Stimulated activated CD4-positive, alpha-beta T cell treated with anti-CD3 and anti-CD28 coated beads, Interleukin-12 subunit alpha, Interleukin-12 subunit beta, amount 100 ng/mL, for 4 hours (primary cell): ENCODE measurements around the gene STRBP.
"Not testable (repeated sequence)": the region's sequence is repeated elsewhere in the genome, so short reads cannot be mapped to it uniquely, and the experiment has no call there.

Source experiments
- DNase-seq: peaks from one replicate; pipeline ENCODE4 v3.0.0-alpha.2; 2020

Gene STRBP

GRCh38 chr9:123248630-123249029, 19.8 kb downstream of the STRBP start:
- no peak for DNase-seq

DNA sequence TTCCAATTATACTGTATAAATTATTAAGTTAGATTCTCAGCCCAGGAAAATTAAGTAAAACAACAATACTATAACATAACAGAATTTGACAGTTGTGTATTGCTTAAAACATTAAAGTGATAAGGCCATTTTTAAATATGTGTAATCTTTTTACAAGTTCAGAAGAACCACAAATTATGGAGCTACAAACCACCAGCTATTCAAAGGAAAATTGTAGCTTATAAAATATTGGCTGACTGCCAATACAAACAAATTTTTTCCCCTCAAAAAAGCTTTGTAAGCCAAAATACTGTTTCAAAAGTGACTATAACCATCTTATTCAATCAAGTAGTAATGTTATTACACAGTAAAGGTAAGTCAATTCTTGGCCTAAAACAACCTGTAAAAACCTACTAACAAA, 21.9 kb downstream of the STRBP start:
- no peak for DNase-seq

- no peak for DNase-seq
Observed at GRCh38 chr9:123239726-123240125, 28.7 kb downstream of the STRBP start.

GRCh38 chr9:123238365-123238764, 30.0 kb downstream of the STRBP start:
- DNase-seq, result no peak

GRCh38 chr9:123237220-123237619, 31.2 kb downstream of the STRBP start:
- DNase-seq, result no peak

GRCh38 chr9:123235448-123235847, 32.9 kb downstream of the STRBP start:
- no peak for DNase-seq

DNA sequence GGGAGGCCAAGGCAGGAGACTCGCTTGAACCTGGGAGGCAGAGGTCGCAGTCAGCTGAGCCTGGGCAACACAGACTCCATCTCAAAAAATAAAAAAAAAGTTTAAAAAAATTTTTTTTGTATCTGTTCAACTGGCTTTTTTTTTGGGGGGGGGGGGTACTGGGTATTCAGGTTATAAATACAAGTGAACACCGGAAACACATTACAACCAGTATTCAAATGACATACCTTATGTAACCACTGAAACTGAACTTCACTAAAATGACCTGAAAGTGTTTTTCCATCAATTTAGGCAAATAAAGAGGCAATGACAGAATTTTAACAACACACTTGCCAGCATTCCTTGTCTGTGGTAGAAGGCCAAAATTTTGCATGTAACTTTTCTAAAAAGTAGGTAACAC, 33.5 kb downstream of the STRBP start:
- no peak for DNase-seq

- no peak for DNase-seq
Observed at GRCh38 chr9:123232332-123232731, 36.1 kb downstream of the STRBP start.

GRCh38 chr9:123231421-123231820, 37.0 kb downstream of the STRBP start:
- DNase-seq, result no peak

- no peak for DNase-seq
Observed at GRCh38 chr9:123228967-123229366, 39.4 kb downstream of the STRBP start.

GRCh38 chr9:123225995-123226394, 42.4 kb downstream of the STRBP start:
- DNase-seq, result no peak

DNA sequence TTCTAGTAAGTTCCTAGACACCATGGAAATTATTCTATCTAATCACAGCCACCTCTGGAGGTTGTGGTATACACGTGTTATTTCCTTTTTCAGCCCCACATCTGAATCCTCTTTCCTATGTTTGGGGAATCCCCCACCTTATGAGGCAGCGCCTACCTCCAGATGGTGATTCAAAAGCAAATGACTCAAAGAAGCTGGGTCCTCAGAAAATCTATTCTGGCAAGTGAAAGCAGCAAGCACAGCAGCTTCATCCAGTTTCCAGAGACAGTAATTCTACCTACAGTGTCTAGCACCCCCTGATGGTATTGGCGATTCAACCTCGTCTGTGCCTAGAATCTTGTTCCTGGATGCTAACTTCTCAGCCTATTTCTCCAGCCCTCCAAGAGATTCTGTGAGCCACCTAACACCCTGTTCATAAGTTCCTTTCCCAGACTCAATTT, 43.0 kb downstream of the STRBP start:
- peak; percentile 35 for DNase-seq

DNA sequence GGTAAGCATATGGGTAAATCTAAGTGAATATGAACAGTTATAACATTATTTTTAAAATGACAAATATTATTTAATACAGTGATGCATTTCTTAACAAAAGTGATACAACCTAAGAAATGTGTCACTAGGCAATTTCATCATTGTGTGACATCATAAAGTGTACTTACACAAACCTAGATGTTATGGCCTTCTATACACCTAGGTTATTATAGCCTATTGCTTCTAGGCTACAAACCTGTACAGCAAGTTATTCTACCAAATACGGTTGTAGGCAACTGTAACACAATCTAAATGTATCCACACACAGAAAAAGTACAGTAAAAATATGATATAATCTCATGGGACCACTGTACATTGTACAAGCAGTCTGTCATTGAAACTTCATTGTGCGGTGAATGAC, 48.3 kb downstream of the STRBP start:
- no peak for DNase-seq

DNA sequence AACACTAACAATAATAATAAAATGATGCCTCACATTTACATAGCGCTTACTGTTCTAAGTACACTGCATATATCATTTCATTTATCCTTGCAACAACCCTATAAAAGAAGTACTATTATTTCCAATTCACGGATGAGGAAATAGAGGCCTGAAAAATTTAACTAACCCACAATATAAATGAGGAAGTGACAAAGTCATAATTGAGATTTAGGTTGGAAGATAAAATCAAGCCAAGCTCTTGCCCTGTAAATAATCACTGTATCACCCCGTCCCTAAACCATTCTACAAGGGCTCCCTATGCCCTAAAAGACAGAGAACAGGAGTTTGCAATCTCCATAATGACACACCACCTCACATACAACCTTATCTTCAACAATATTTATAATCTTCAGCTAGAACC, 49.6 kb downstream of the STRBP start:
- no peak for DNase-seq

- no peak for DNase-seq
Observed at GRCh38 chr9:123217128-123217654, 51.2 kb downstream of the STRBP start.

DNA sequence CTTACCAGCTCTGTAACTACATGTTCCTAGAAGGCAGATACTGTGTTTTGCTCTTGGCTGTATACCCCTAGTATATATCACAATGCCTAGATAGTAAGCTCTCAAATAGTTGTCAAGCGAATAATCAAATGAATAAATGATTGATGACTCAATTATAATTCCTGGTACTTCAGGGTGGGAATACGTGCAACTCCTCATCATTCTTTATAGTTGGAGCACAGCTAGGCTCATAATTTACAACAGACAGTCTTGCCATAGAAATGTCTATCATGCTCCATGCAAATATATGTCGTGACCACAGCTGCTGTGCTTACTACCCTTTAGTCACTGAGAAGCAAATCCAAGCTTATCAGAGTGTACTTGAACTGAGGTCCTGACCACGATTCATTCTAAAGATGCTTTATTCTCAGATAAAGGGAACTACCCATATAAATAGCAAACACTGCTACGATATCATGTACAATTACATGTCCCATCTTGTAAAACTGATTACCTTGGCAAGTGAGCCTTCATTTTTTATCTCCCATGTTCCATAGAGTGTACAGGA, 52.1 kb downstream of the STRBP start:
- DNase-seq, result no peak

GRCh38 chr9:123211081-123211480, 57.3 kb downstream of the STRBP start:
- DNase-seq, result no peak

DNA sequence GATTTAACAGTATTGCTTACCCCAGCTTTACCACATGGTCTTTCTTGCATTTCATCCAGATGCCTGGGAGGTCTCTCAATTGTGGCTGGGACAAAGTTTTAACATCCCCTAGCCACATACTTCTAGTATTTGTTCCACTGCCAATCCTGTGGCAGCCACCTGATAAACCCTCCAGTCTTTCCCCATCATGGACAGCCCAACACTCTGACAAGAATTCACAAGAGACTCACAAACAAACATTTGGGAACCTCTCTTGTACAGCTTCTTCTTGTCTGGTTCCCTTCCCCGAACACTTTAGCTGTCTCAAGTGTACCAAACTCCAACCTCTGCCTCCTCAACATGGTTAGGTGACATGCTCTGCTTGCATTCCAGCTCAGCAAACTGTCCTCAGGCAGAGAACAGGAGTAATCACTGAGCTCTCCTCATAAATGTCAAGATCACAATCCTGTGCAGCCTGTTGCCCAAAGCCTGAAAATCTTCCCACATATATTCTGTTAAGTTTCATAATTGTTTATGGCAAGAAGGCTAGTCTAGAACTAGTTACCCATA, 59.7 kb downstream of the STRBP start:
- DNase-seq, result no peak

GRCh38 chr9:123206065-123206464, 62.3 kb downstream of the STRBP start:
- DNase-seq, result no peak

DNA sequence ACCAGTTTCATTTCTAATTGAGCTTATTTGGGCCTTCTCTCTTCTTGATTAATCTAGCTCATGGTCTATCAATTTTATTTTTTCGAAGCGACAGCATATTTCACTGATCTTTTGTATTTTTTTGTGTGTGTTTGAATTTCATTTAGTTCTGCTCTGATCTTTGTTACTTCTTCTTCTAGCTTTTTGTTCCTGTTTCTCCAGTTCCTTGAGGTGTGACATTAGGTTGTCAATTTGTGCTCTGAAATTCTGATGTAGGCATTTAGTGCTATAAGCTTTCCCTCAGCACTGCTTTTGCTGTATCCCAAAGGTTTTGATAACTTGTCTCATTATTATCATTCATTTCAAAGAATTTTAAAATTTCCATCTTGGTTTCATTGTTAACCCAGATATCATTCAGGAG, 67.3 kb downstream of the STRBP start:
- DNase-seq, result no peak

GRCh38 chr9:123200469-123200868, 67.9 kb downstream of the STRBP start:
- not testable (repeated sequence) for DNase-seq

- no peak for DNase-seq
Observed at GRCh38 chr9:123196124-123196523, 72.3 kb downstream of the STRBP start.

GRCh38 chr9:123194023-123194422, 74.4 kb downstream of the STRBP start:
- DNase-seq, result no peak

DNA sequence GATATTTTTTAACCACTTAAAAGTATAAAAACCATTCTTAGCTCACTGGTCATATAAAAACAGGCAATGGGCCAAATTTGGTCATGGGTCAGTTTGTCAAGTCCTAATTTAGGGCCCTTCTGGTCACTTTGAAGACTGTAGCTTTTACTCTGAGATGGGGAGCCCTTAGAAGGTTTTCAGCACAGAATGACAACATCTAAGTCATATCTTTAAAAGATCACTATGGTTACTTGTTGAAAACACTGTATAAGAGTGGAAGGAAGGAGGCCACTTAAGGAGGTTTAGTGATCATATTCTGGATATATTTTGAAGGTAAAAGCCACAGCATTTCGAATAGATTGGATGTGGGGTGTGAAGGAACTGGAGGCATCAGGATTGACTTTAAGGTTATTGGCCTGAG, 76.7 kb downstream of the STRBP start:
- DNase-seq, result no peak

DNA sequence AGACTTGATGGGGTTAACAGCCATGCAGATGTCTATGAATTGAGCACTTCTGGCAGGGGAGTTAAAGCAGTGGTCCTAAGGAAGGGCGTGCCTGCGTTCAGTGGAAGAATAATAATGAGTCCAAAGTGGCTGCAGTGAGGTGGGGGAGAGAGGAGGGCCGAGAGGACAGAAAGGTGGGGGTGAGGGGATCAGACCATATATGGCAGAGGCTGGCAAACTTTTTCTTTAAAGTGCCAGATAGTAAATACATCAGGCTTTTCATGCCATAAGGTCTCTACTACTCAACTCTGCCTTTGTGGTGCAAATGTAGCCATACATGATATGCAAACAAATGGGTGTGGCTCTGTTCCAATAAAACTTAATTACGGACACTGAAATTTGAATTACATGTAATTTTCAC, 77.1 kb downstream of the STRBP start:
- DNase-seq, result no peak
